Small intestine (tissue), 7 donors: ENCODE results near the gene MOG. TPM values are rescaled to one million over a fixed set of nuclear protein-coding genes. Genes with fewer than 3 reads are reported as not detected.

ENCODE experiments used
- DNase-seq, 2 donors: peaks; one replicate each; pipeline versions ENCODE4 v3.0.0 to v3.0.0-alpha.2; 2013
- FAIRE-seq: peaks from 2 replicates; lab custom pipeline; 2012; peaks lifted over from hg19 to GRCh38; lab: Jason Lieb, UNC
- H3K27ac ChIP-seq, 3 donors: one replicate each; pipeline ENCODE4 v1.5.1; 2013; ENCODE audit warnings: low read length in 2 of 3, mild to moderate bottlenecking in 2 of 3, control low read depth in 1 of 3, inconsistent platforms in 1 of 3, low read depth in 1 of 3, moderate library complexity in 1 of 3
- H3K27me3 ChIP-seq, 3 donors: one replicate each; pipeline ENCODE4 v1.6.1; 2013; ENCODE audit warnings: low read length in 3 of 3, inconsistent platforms in 1 of 3; ENCODE audit not compliant: control insufficient read depth in 3 of 3, insufficient read depth in 3 of 3
- H3K36me3 ChIP-seq, 3 donors: one replicate each; pipeline ENCODE4 v1.6.1; 2013; ENCODE audit warnings: low read length in 3 of 3, inconsistent platforms in 1 of 3, low read depth in 1 of 3, mild to moderate bottlenecking in 1 of 3, moderate library complexity in 1 of 3; ENCODE audit not compliant: control insufficient read depth in 3 of 3, insufficient read depth in 2 of 3
- H3K4me1 ChIP-seq, 3 donors: one replicate each; pipeline ENCODE4 v1.6.1; 2013; ENCODE audit warnings: low read length in 2 of 3, inconsistent platforms in 1 of 3, low read depth in 1 of 3, mild to moderate bottlenecking in 1 of 3, moderate library complexity in 1 of 3; ENCODE audit not compliant: control insufficient read depth in 3 of 3, insufficient read depth in 2 of 3
- H3K4me3 ChIP-seq, 3 donors: one replicate each; pipeline ENCODE4 v1.5.1; 2013; ENCODE audit warnings: low read length in 3 of 3, control low read depth in 1 of 3, inconsistent platforms in 1 of 3, low read depth in 1 of 3, mild to moderate bottlenecking in 1 of 3, moderate library complexity in 1 of 3
- H3K9me3 ChIP-seq, 2 donors: one replicate each; pipeline ENCODE4 v1.6.1; 2013; ENCODE audit warnings: low read depth in 1 of 2, low read length in 1 of 2; ENCODE audit not compliant: control insufficient read depth in 2 of 2, insufficient read depth in 1 of 2
- WGBS, 3 donors: extraction: QIAGEN DNeasy Blood & Tissue Kit; methylation state at CpG; one replicate each; pipeline ENCODE4 v1.1.7; 2013; 5-methylcytosine and 5-hydroxymethylcytosine counted together
- polyA plus RNA-seq, 4 donors: library from polyadenylated mRNA; stranded (reverse) in 3 of 4; unstranded in 1 of 4; fragments of 200-250 nt in 3 of 4; fragments of 120-200 nt in 1 of 4; gene quantifications; one replicate each; pipeline versions ENCODE4 v1.2.1 to v1.2.3, GENCODE V29; 2013
- donor health status: healthy with polysubstance abuse.
- donor health status: control.
- donor health status: control.
- donor health status: Bipolar disorder and iron deficiency.
- donor health status: healthy.

MOG gene
- polyA plus RNA-seq, 4 donors = 0.07 TPM; not detected in 3

DNA sequence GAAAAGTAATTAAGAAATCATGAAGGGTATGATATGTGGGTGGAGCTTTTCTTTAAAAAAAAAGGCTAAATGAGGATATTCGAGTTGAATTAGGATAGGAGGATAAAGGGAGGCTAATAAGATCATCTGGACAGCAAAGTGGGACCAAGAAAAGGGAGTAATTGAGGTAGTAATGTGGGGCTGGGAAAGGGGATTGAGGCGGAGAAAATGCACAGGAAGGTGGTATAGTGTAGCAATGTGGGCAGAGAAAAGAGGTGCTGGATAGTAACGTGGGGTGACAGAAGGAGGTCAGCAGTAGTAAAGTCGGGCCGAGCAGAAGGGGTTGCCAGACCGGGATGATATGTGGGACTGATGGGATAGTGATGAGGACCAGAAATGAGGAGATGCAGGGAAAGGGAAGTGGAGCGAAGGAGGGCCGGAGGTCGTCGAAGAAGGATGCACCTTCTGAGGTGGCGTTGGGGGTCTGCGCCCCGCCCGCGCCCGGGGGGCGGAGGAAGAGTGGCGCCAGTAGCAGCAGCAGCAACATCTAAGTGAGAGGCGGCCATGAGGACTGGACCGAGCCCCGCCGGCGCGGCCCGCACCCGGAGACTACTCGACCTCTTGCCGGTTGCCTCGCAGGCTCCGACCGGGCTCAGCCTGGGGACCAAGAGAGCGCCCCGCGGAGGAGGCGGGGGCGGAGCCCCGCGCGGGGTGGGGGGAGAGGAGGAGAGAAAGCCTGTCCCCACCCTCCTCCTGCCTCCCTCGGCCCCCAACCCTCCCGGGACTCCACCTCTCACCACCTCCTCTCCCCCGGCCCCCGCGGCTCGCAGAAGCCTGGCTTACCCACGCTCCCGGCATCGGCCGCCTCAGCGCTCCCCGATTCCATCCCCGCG is 24.8 kb upstream of the MOG start:
- DNase-seq (peak in 1 of 2 donors; percentile 45), FAIRE-seq (no peak)
- peaks cover 0 to 2% of the 10 kb centered on the region in 2 donors for H3K9me3 ChIP-seq
- peak overlapping the region in 1 of 3 donors; percentile 61 for H3K27ac ChIP-seq
- peak overlapping the region; percentile 52 to 63 (median 53) for H3K4me3 ChIP-seq
- 3 to 4% (median 3%) methylated on average over 29 to 53 of the region's 53 CpGs for WGBS, 3 donors
- H3K4me1 ChIP-seq = peaks cover 0 to 4% (median 0%) of the 10 kb centered on the region in 3 donors
- peaks cover 0 to 62% (median 7%) of the 10 kb centered on the region in 3 donors for H3K27me3 ChIP-seq
- H3K36me3 ChIP-seq = no peaks in the 10 kb centered on the region

- 0 to 1% (median 1%) methylated on average over 18 to 57 of the region's 57 CpGs for WGBS, 3 donors
- peaks cover 0 to 2% of the 10 kb centered on the region in 2 donors for H3K9me3 ChIP-seq
- peaks cover 0 to 55% (median 7%) of the 10 kb centered on the region in 3 donors for H3K27me3 ChIP-seq
- peak within 1 kb of the TSS in 2 of 3 donors; percentile 15 to 61 for H3K27ac ChIP-seq
- H3K4me3 ChIP-seq = peak within 1 kb of the TSS; percentile 52 to 63 (median 53)
- FAIRE-seq (no peak), DNase-seq (peak; percentile 70 to 85)
- peaks cover 0 to 4% (median 0%) of the 10 kb centered on the region in 3 donors for H3K4me1 ChIP-seq
- no peaks in the 10 kb centered on the region for H3K36me3 ChIP-seq
Measured at GRCh38 chr6:29632789-29633533, 23.9 kb upstream of the MOG start, which contains the start of gene GABBR1. TSS of gene GABBR1 (minus strand) at chr6:29633183. CDS start at chr6:29632385, 798 bp downstream.

- peak overlapping the region in 2 of 3 donors; percentile 15 to 54 for H3K27ac ChIP-seq
- H3K9me3 ChIP-seq = peaks cover 0 to 2% of the 10 kb centered on the region in 2 donors
- no peaks in the 10 kb centered on the region for H3K36me3 ChIP-seq
- WGBS, 3 donors = 11 to 16% (median 11%) methylated on average over 9 of the region's 9 CpGs
- peaks cover 0 to 4% (median 0%) of the 10 kb centered on the region in 3 donors for H3K4me1 ChIP-seq
- H3K4me3 ChIP-seq = peak overlapping the region; percentile 52 to 63 (median 53)
- FAIRE-seq (no peak), DNase-seq (no peak)
- H3K27me3 ChIP-seq = peaks cover 0 to 49% (median 7%) of the 10 kb centered on the region in 3 donors
Measured at GRCh38 chr6:29633534-29633905, 23.4 kb upstream of the MOG start.

GRCh38 chr6:29637247-29637646 is 19.6 kb upstream of the MOG start:
- FAIRE-seq = no peak
- WGBS, 3 donors = 85 to 95% (median 87%) methylated on average over 9 of the region's 9 CpGs
- no peaks in the 10 kb centered on the region for H3K4me1 ChIP-seq

DNA sequence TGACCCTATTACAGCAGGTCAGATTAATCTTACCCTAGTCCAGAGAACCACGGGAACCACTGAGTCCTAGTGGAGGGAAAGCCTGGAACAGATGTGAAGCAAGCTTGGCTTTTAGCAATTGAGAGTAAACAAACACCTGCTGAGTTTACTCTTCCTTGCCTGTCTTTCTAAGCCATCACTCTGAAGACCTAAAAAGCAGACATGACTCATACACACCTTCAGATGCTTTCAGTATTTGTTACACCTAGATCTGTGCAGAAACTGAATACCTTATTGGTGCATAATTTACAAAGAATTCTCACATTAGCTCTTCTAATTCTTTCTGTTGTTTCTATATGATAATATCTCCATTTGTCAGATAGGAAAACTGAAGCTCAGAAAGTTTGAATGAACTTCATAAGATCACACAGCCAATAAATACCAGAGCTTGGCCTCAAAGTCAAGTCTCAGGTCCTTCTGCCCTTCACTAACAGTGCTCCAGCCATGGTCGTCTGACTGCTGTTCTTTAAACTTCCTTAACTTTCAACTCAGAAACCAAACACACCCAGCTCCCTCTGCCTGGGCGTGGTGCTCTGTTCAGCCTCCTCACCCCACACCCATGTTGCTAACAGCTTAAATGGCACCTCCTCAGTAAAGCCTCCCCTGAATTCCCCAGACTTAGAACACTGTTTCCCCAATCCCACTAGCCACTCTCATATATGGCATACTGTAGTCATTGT is 15.3 kb upstream of the MOG start:
- no peaks in the 10 kb centered on the region for H3K4me1 ChIP-seq
- no peaks in the 10 kb centered on the region for H3K9me3 ChIP-seq
- WGBS, 3 donors = 10 to 25% (median 24%) methylated on average over 3 of the region's 3 CpGs
- no peak for DNase-seq
- no peak overlapping the region for H3K27ac ChIP-seq
- H3K4me3 ChIP-seq = no peak overlapping the region
- H3K36me3 ChIP-seq = no peaks in the 10 kb centered on the region
- FAIRE-seq = no peak
- peaks cover 0 to 4% (median 0%) of the 10 kb centered on the region in 3 donors for H3K27me3 ChIP-seq

More at GRCh38 chr6:29637247-29637646, 19.6 kb upstream of the MOG start:
- Histone ChIP-seq H3K4me3 (no peak overlapping the region), H3K9me3 (peaks cover 0 to 2% of the 10 kb centered on the region in 2 donors), H3K27ac (no peak overlapping the region), H3K36me3 (no peaks in the 10 kb centered on the region), H3K27me3 (peaks cover 0 to 16% (median under 1%) of the 10 kb centered on the region in 3 donors)
- no peak for DNase-seq

- Histone ChIP-seq H3K4me1 (no peaks in the 10 kb centered on the region), H3K27ac (no peak overlapping the region), H3K4me3 (no peak overlapping the region), H3K27me3 (peaks cover 0 to 2% (median 0%) of the 10 kb centered on the region in 3 donors), H3K9me3 (no peaks in the 10 kb centered on the region), H3K36me3 (no peaks in the 10 kb centered on the region)
- FAIRE-seq (no peak), DNase-seq (peak in 1 of 2 donors; percentile 14)
- WGBS, 3 donors = 90 to 93% (median 92%) methylated on average over 23 of the region's 23 CpGs
Measured at GRCh38 chr6:29647927-29648642, 8.8 kb upstream of the MOG start.

GRCh38 chr6:29649701-29650673 is 6.9 kb upstream of the MOG start:
- no peaks in the 10 kb centered on the region for H3K4me1 ChIP-seq
- peak overlapping the region; percentile 54 to 61 (median 58) for H3K4me3 ChIP-seq
- H3K27ac ChIP-seq = peak overlapping the region; percentile 83 to 99 (median 96)
- FAIRE-seq (no peak), DNase-seq (peak; percentile 97 to 100)
- no peaks in the 10 kb centered on the region for H3K9me3 ChIP-seq
- peaks cover 0 to 4% (median 0%) of the 10 kb centered on the region in 3 donors for H3K27me3 ChIP-seq
- H3K36me3 ChIP-seq = no peaks in the 10 kb centered on the region
- 2 to 5% (median 4%) methylated on average over 33 of the region's 33 CpGs for WGBS, 3 donors
